BE2C (cell line): Measurements from ENCODE around the gene CDCA5.

Experiments used
- DNase-seq: peaks from one replicate; pipeline ENCODE4 v3.0.0-alpha.2; 2020
- H3K27me3 ChIP-seq: fragments of 250-450 bp; sonication (Bioruptor Pico); 2 replicates; pipeline ENCODE4 v1.5.1; 2020; ENCODE audit warnings: mild to moderate bottlenecking
- H3K36me3 ChIP-seq: fragments of 250-450 bp; sonication (Bioruptor Pico); 2 replicates; pipeline ENCODE4 v1.5.1; 2020; ENCODE audit warnings: mild to moderate bottlenecking
- H3K4me1 ChIP-seq: fragments of 250-450 bp; sonication (Bioruptor Pico); 2 replicates; pipeline ENCODE4 v1.5.1; 2020
- H3K4me3 ChIP-seq: 2 replicates; pipeline ENCODE4 v1.5.1; 2011; ENCODE audit warnings: low read depth, low read length
- H3K9me3 ChIP-seq: fragments of 250-450 bp; sonication (Bioruptor Pico); 2 replicates; pipeline ENCODE4 v1.5.1; 2020
- CTCF ChIP-seq: IDR thresholded peaks from 2 replicates; pipeline ENCODE4 v1.5.1; 2012; ENCODE audit warnings: mild to moderate bottlenecking, low read depth, low read length

Gene CDCA5

GRCh38 chr11:65087827-65088226 is 4.0 kb upstream of the CDCA5 start:
- Histone ChIP-seq H3K4me3 (no peak overlapping the region), H3K36me3 (no peaks in the 10 kb centered on the region), H3K9me3 (no peaks in the 10 kb centered on the region), H3K4me1 (no peaks in the 10 kb centered on the region), H3K27me3 (no peaks in the 10 kb centered on the region)
- no peak for DNase-seq
- TF ChIP-seq CTCF: no peak

GRCh38 chr11:65087216-65087615 is 3.4 kb upstream of the CDCA5 start:
- H3K4me3 ChIP-seq: no peak overlapping the region
- H3K36me3 ChIP-seq: no peaks in the 10 kb centered on the region
- no peak for DNase-seq
- H3K9me3 ChIP-seq: no peaks in the 10 kb centered on the region
- H3K27me3 ChIP-seq: no peaks in the 10 kb centered on the region
- no peaks in the 10 kb centered on the region for H3K4me1 ChIP-seq
- TF ChIP-seq CTCF: no peak

- DNase-seq: no peak
- Histone ChIP-seq H3K4me1 (no peaks in the 10 kb centered on the region), H3K27me3 (no peaks in the 10 kb centered on the region), H3K9me3 (no peaks in the 10 kb centered on the region), H3K4me3 (no peak overlapping the region), H3K36me3 (no peaks in the 10 kb centered on the region)
- no peak for TF ChIP-seq CTCF
Observed at GRCh38 chr11:65086809-65087208, 3.0 kb upstream of the CDCA5 start.

- TF ChIP-seq CTCF: no peak
- Histone ChIP-seq H3K36me3 (no peaks in the 10 kb centered on the region), H3K4me3 (no peak overlapping the region), H3K4me1 (no peaks in the 10 kb centered on the region), H3K9me3 (no peaks in the 10 kb centered on the region), H3K27me3 (no peaks in the 10 kb centered on the region)
- DNase-seq: no peak
Observed at GRCh38 chr11:65085446-65085845, 1.6 kb upstream of the CDCA5 start.

- Histone ChIP-seq H3K27me3 (no peaks in the 10 kb centered on the region), H3K4me3 (peak overlapping the region; percentile 92), H3K9me3 (no peaks in the 10 kb centered on the region), H3K36me3 (no peaks in the 10 kb centered on the region), H3K4me1 (no peaks in the 10 kb centered on the region)
- no peak for DNase-seq
- no peak for TF ChIP-seq CTCF
Observed at GRCh38 chr11:65084598-65085375, 947 bp upstream of the CDCA5 start.

GRCh38 chr11:65083134-65083833 is 556 bp downstream of the CDCA5 start:
- no peaks in the 10 kb centered on the region for H3K9me3 ChIP-seq
- no peak for DNase-seq
- no peaks in the 10 kb centered on the region for H3K27me3 ChIP-seq
- H3K36me3 ChIP-seq: peaks cover 3% of the 10 kb centered on the region; the same call in 1 of the 2 replicates
- no peak for TF ChIP-seq CTCF
- no peaks in the 10 kb centered on the region for H3K4me1 ChIP-seq
- peak overlapping the region; percentile 92 for H3K4me3 ChIP-seq
